Fibroblast of villous mesenchyme (primary cell): ENCODE data around the gene COL4A2. TPM values are rescaled to one million over a fixed set of nuclear protein-coding genes. Genes with fewer than 3 reads are reported as not detected.

Experiments
- DNase-seq: peaks from one replicate; pipeline ENCODE4 v3.0.0-alpha.2; 2010; ENCODE audit warnings: low read depth
- H3K4me3 ChIP-seq: 2 replicates; pipeline ENCODE4 v1.5.1; 2011; ENCODE audit warnings: low read depth, mild to moderate bottlenecking, low read length
- CTCF ChIP-seq: IDR thresholded peaks from 2 replicates; pipeline ENCODE4 v1.5.1; 2012; ENCODE audit warnings: low read depth, mild to moderate bottlenecking, low read length; ENCODE audit not compliant: insufficient read depth
- total RNA-seq: library from RNA; depleted of rRNA; stranded (reverse); fragments of >200 nt; gene quantifications from 2 replicates; pipeline ENCODE4 v1.2.3, GENCODE V29; 2012

COL4A2 gene
- total RNA-seq, 1 donor, result 756 TPM

- peak; percentile 62 for DNase-seq
- H3K4me3 ChIP-seq, result peak overlapping the region; percentile 39
- TF ChIP-seq CTCF, result no peak
Measured at GRCh38 chr13:110330491-110331011, 23.5 kb downstream of the COL4A2 start.

- TF ChIP-seq CTCF, result no peak
- no peak overlapping the region for H3K4me3 ChIP-seq
- DNase-seq, result peak; percentile 65
Measured at GRCh38 chr13:110331362-110331761, 24.3 kb downstream of the COL4A2 start.

- DNase-seq, result peak; percentile 81
Measured at GRCh38 chr13:110332750-110333149, 25.7 kb downstream of the COL4A2 start.

GRCh38 chr13:110333837-110334236 is 26.8 kb downstream of the COL4A2 start:
- no peak for TF ChIP-seq CTCF
- no peak for DNase-seq
- H3K4me3 ChIP-seq, result no peak overlapping the region

More at GRCh38 chr13:110332750-110333149, 25.7 kb downstream of the COL4A2 start:
- no peak for TF ChIP-seq CTCF
- no peak overlapping the region for H3K4me3 ChIP-seq

- no peak overlapping the region for H3K4me3 ChIP-seq
- DNase-seq, result peak; percentile 55
- TF ChIP-seq CTCF, result no peak
Measured at GRCh38 chr13:110334256-110334655, 27.2 kb downstream of the COL4A2 start.

GRCh38 chr13:110334841-110335490 is 27.9 kb downstream of the COL4A2 start:
- DNase-seq, result no peak
- no peak overlapping the region for H3K4me3 ChIP-seq
- no peak for TF ChIP-seq CTCF

GRCh38 chr13:110336108-110336507 is 29.0 kb downstream of the COL4A2 start:
- TF ChIP-seq CTCF, result no peak

More at GRCh38 chr13:110336108-110336507, 29.0 kb downstream of the COL4A2 start:
- H3K4me3 ChIP-seq, result no peak overlapping the region
- DNase-seq, result no peak
